Upper lobe of left lung (tissue), 6 donors: ENCODE data around the gene RNF2. TPM values are rescaled to one million over a fixed set of nuclear protein-coding genes. Genes with fewer than 3 reads are reported as not detected.

Source experiments
- ATAC-seq, 2 donors: fragments of 200-7000 bp; cut with Tn5 transposase; one replicate each; pipeline ENCODE4 v1.9.1; 2022; ENCODE audit warnings: mild to moderate bottlenecking in 2 of 2, moderate library complexity in 2 of 2; ENCODE audit not compliant: low FRiP score in 2 of 2
- DNase-seq, 2 donors: peaks; one replicate each; pipeline ENCODE4 v3.0.0-alpha.2; 2019 to 2020
- H3K27ac ChIP-seq, 4 donors: fragments of 200-600 bp; sonication (generic); one replicate each; pipeline ENCODE4 v1.5.1; 2016 to 2019
- H3K27me3 ChIP-seq, 4 donors: fragments of 200-600 bp; sonication (generic); one replicate each; pipeline ENCODE4 v1.5.1; 2017 to 2019
- H3K36me3 ChIP-seq, 4 donors: fragments of 200-600 bp; sonication (generic); one replicate each; pipeline ENCODE4 v1.5.1; 2016 to 2019
- H3K4me1 ChIP-seq, 4 donors: fragments of 200-600 bp; sonication (generic); one replicate each; pipeline ENCODE4 v1.5.1; 2018 to 2019
- H3K4me3 ChIP-seq, 4 donors: fragments of 200-600 bp; sonication (generic); one replicate each; pipeline ENCODE4 v1.5.1; 2017 to 2019; ENCODE audit warnings: mild to moderate bottlenecking in 2 of 4, moderate library complexity in 1 of 4
- H3K9me3 ChIP-seq, 4 donors: fragments of 200-600 bp; sonication (generic); one replicate each; pipeline ENCODE4 v1.5.1; 2018 to 2019
- EP300 ChIP-seq, 4 donors: sonication (generic); formaldehyde crosslinking; IDR thresholded peaks; one replicate each; pipeline ENCODE4 v1.5.1; 2017; ENCODE audit warnings: antibody characterized with exemption in 4 of 4, control low read depth in 2 of 4
- POLR2A ChIP-seq, 4 donors: fragments of 450-650 bp; IDR thresholded peaks; one replicate each; pipeline ENCODE4 v1.5.1; 2016 to 2017; ENCODE audit warnings: antibody characterized with exemption in 4 of 4, mild to moderate bottlenecking in 2 of 4
- POLR2AphosphoS5 ChIP-seq, 2 donors: sonication (generic); formaldehyde crosslinking; IDR thresholded peaks; one replicate each; pipeline ENCODE4 v1.5.1; 2017; ENCODE audit warnings: antibody characterized with exemption in 2 of 2
- WGBS, 2 donors: methylation state at CpG; one replicate each; pipeline ENCODE4 v1.1.5; 2017 to 2018; 5-methylcytosine and 5-hydroxymethylcytosine counted together
- total RNA-seq, 6 donors: library from RNA; depleted of rRNA in 4 of 6; stranded (reverse); fragments of >200 nt in 4 of 6; gene quantifications; one replicate each; pipeline versions ENCODE4 v1.1.0 to v1.2.1, GENCODE V29; 2016 to 2021
- TF ChIP-seq, protein P1 (sequence below), 6 experiments: fragments of 450-650 bp in 4 of 6; fragments of 200-600 bp in 2 of 6; sonication (generic) in 2 of 6; IDR thresholded peaks; one replicate each; pipeline ENCODE4 v1.5.1; 2016 to 2019; ENCODE audit warnings: antibody characterized with exemption in 6 of 6
- donor health status: DM: no; HTN: no; CAD: no; lungs with moderate emphysema.
- donor health status: DM: no; HTN: yes; CAD: no; lungs with severe emphysema.

RNF2 gene
- total RNA-seq, 6 donors from 2014 or later: 4.2 to 17.8 (median 12.1) TPM

DNA sequence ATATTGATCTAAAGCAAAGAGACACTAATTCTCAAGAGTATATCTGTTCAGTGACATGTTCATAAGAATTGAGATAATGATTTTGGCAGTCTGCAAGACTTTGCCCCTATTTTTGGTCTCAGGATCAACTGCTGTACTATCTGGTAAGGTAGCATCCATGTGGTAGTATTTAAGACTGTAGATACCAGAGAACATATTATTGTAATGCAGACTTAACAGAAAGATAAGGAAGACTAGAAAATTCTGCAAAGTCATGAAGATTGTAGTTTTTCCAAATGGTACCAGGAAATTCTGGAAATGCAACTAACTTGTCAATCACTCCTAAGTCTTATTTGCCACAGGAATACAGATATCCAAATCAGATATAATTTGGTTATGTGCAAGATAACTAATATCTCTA, 35.1 kb downstream of the RNF2 start:
- H3K27me3 ChIP-seq: no peaks in the 10 kb centered on the region
- H3K36me3 ChIP-seq: no peaks in the 10 kb centered on the region
- TF ChIP-seq EP300 (IDR thresholded peaks at IDR 0.05) (no peak), POLR2AphosphoS5 (IDR thresholded peaks at IDR 0.05) (no peak), POLR2A (IDR thresholded peaks at IDR 0.05) (no peak)
- TF ChIP-seq, protein P1, sequence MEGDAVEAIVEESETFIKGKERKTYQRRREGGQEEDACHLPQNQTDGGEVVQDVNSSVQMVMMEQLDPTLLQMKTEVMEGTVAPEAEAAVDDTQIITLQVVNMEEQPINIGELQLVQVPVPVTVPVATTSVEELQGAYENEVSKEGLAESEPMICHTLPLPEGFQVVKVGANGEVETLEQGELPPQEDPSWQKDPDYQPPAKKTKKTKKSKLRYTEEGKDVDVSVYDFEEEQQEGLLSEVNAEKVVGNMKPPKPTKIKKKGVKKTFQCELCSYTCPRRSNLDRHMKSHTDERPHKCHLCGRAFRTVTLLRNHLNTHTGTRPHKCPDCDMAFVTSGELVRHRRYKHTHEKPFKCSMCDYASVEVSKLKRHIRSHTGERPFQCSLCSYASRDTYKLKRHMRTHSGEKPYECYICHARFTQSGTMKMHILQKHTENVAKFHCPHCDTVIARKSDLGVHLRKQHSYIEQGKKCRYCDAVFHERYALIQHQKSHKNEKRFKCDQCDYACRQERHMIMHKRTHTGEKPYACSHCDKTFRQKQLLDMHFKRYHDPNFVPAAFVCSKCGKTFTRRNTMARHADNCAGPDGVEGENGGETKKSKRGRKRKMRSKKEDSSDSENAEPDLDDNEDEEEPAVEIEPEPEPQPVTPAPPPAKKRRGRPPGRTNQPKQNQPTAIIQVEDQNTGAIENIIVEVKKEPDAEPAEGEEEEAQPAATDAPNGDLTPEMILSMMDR (IDR thresholded peaks at IDR 0.05): no peak
- ATAC-seq (no peak), DNase-seq (no peak)
- no peak overlapping the region for H3K4me3 ChIP-seq
- no peaks in the 10 kb centered on the region for H3K4me1 ChIP-seq
- H3K27ac ChIP-seq: no peak overlapping the region
- H3K9me3 ChIP-seq: no peaks in the 10 kb centered on the region

DNA sequence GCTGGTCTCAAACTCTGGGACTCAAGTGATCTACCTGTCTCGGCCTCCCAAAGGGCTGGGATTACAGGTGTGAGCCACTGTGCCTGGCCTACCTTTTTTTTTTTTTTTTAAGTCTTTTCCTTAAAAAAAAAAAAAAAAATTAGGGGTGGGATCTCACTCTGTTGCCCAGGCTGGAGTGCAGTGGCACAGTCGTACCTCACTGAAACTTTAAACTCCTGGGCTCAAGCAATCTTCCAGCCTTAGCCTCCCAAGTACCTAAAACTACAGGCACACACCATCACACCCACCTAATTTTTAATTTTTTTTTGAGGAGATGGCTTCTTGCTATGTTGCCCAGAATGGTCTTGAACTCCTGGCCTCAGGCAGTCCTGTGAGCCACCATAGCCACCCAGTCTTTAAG, 38.5 kb downstream of the RNF2 start:
- TF ChIP-seq POLR2AphosphoS5 (IDR thresholded peaks at IDR 0.05) (no peak), EP300 (IDR thresholded peaks at IDR 0.05) (no peak), POLR2A (IDR thresholded peaks at IDR 0.05) (no peak)
- TF ChIP-seq, protein P1 (IDR thresholded peaks at IDR 0.05): no peak
- H3K4me3 ChIP-seq: no peak overlapping the region
- ATAC-seq: no peak
- DNase-seq: no peak
- peaks cover 0 to 12% (median 5%) of the 10 kb centered on the region in 4 donors for H3K36me3 ChIP-seq
- H3K27ac ChIP-seq: no peak overlapping the region
- H3K4me1 ChIP-seq: no peaks in the 10 kb centered on the region
- WGBS, 2 donors: 90 to 95% methylated on average over 2 of the region's 2 CpGs
- H3K27me3 ChIP-seq: no peaks in the 10 kb centered on the region
- no peaks in the 10 kb centered on the region for H3K9me3 ChIP-seq

DNA sequence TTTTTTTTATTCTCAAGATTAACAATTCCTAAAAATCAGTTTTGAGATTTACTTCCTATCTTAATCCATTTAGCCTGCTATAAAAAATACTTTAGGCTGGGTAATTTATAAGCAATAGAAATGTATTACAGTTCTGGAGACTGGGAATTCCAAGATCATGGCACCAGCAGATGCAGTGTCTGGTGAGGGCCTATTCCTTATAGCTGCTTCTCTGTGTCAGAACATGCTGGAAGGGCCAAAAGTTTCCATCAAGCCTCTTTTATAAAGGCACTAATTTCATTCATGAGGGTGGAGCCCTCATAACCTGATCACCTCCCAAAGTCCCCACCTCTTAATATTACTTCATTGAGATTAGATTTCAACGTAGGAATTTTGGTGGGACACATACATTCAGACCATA, 41.7 kb downstream of the RNF2 start:
- no peaks in the 10 kb centered on the region for H3K27me3 ChIP-seq
- H3K4me1 ChIP-seq: no peaks in the 10 kb centered on the region
- no peaks in the 10 kb centered on the region for H3K9me3 ChIP-seq
- no peak overlapping the region for H3K4me3 ChIP-seq
- peaks cover 0 to 37% (median 11%) of the 10 kb centered on the region in 4 donors for H3K36me3 ChIP-seq
- no peak for TF ChIP-seq POLR2A (IDR thresholded peaks at IDR 0.05)
- TF ChIP-seq EP300 (IDR thresholded peaks at IDR 0.05): no peak
- TF ChIP-seq, protein P1 (IDR thresholded peaks at IDR 0.05): no peak
- no peak for TF ChIP-seq POLR2AphosphoS5 (IDR thresholded peaks at IDR 0.05)
- ATAC-seq: no peak
- H3K27ac ChIP-seq: no peak overlapping the region
- 97 to 100% methylated on average over 1 of the region's 1 CpG for WGBS, 2 donors
- DNase-seq: no peak

DNA sequence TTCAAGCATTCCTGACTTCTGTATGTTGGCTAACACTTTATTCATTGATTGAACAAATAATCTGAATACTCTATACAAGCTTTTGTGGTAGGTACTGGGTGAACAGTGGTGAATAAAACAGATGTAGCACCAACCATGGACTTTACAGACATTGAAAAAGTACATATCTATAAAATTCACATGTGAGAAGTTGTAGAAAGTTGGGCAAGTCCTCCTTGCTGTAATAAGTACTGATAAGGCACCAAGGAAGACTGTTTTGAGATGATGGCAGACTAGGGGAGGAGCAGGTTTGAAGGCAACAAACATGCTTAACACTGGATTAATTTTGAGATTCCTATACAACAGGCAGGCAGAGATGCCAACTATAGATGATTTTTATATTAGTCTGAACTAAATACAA, 42.4 kb downstream of the RNF2 start:
- DNase-seq (no peak), ATAC-seq (no peak)
- H3K4me3 ChIP-seq: no peak overlapping the region
- no peak overlapping the region for H3K27ac ChIP-seq
- no peaks in the 10 kb centered on the region for H3K4me1 ChIP-seq
- H3K9me3 ChIP-seq: no peaks in the 10 kb centered on the region
- H3K27me3 ChIP-seq: no peaks in the 10 kb centered on the region
- H3K36me3 ChIP-seq: peaks cover 0 to 41% (median 11%) of the 10 kb centered on the region in 4 donors
- no peak for TF ChIP-seq POLR2AphosphoS5 (IDR thresholded peaks at IDR 0.05)
- no peak for TF ChIP-seq POLR2A (IDR thresholded peaks at IDR 0.05)
- TF ChIP-seq, protein P1 (IDR thresholded peaks at IDR 0.05): no peak
- TF ChIP-seq EP300 (IDR thresholded peaks at IDR 0.05): no peak

DNA sequence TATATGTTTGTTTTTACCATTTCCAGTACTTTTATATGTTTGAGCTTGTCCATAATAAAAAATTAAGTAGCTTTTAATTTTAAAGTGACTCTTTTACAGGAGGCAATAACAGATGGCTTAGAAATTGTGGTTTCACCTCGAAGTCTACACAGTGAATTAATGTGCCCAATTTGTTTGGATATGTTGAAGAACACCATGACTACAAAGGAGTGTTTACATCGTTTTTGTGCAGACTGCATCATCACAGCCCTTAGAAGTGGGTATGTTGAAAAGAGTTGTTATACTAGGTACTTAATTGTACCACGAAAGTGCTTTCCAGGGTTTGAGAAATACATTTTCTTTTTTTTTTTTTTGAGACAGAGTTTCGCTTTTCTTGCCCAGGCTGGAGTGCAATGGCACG, 46.1 kb downstream of the RNF2 start:
- ATAC-seq (no peak), DNase-seq (no peak)
- Histone ChIP-seq H3K27ac (no peak overlapping the region), H3K9me3 (no peaks in the 10 kb centered on the region), H3K4me3 (no peak overlapping the region), H3K27me3 (no peaks in the 10 kb centered on the region), H3K36me3 (peaks cover 0 to 59% (median 11%) of the 10 kb centered on the region in 4 donors), H3K4me1 (no peaks in the 10 kb centered on the region)
- WGBS, 2 donors: 83 to 89% methylated on average over 5 of the region's 5 CpGs
- TF ChIP-seq EP300 (IDR thresholded peaks at IDR 0.05): no peak
- TF ChIP-seq POLR2AphosphoS5 (IDR thresholded peaks at IDR 0.05): no peak
- TF ChIP-seq, protein P1 (IDR thresholded peaks at IDR 0.05): no peak
- TF ChIP-seq POLR2A (IDR thresholded peaks at IDR 0.05): no peak
